OCI-LY3 (cell line): Measurements from ENCODE around the gene RELCH.

Source experiments
- EZH2phosphoT487 ChIP-seq: fragments of 200-600 bp; shearing (Covaris generic); IDR thresholded peaks from 2 replicates; pipeline ENCODE4 v1.6.1; 2018; ENCODE audit warnings: antibody characterized with exemption, mixed run types, low read depth
- TF ChIP-seq, protein P1 (sequence below): fragments of 200-600, 300-600 bp; sonication (generic); IDR thresholded peaks from 2 replicates; pipeline ENCODE4 v1.5.1; 2014; ENCODE audit warnings: antibody characterized with exemption, low read length, low read depth

DNA sequence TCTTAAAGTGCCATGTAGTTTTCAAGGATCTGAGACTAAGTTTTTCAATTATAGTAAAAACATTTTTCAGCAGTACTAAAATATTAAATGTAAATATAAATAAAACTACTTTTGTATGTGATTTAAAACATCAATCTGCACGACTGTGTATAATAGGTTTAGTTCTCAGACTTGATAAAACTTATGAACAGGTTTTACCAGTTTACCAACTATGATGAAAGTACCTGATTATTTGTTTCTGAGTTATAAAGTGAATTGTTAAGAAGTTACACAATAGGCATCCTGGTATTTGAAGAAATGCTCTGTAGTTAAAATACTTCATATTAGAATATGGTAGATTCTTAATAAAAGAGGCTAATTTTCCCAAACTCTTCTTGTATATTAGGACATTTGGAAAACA, 14.8 kb downstream of the RELCH start:
- TF ChIP-seq, protein P1, sequence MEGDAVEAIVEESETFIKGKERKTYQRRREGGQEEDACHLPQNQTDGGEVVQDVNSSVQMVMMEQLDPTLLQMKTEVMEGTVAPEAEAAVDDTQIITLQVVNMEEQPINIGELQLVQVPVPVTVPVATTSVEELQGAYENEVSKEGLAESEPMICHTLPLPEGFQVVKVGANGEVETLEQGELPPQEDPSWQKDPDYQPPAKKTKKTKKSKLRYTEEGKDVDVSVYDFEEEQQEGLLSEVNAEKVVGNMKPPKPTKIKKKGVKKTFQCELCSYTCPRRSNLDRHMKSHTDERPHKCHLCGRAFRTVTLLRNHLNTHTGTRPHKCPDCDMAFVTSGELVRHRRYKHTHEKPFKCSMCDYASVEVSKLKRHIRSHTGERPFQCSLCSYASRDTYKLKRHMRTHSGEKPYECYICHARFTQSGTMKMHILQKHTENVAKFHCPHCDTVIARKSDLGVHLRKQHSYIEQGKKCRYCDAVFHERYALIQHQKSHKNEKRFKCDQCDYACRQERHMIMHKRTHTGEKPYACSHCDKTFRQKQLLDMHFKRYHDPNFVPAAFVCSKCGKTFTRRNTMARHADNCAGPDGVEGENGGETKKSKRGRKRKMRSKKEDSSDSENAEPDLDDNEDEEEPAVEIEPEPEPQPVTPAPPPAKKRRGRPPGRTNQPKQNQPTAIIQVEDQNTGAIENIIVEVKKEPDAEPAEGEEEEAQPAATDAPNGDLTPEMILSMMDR = no peak
- no peak for TF ChIP-seq EZH2phosphoT487
